ENCODE data around the gene PP2D1. TPM values are rescaled to one million over a fixed set of nuclear protein-coding genes. Genes with fewer than 3 reads are reported as not detected.
A peak's percentile ranks its signal among the peaks of the same experiment; 100 is the strongest.

PP2D1 gene
- total and polyA plus RNA-seq, 9 of the 15 experiments (the other 6 are each of a cell fraction or from before 2014, with no cell fraction given), result 0.07 to 0.10 TPM; not detected in 7

GRCh38 chr3:19946832-19947548, 65.1 kb downstream of the PP2D1 start, which contains the start of gene RAB5A (continued):
- TF ChIP-seq GTF3C2 (IDR thresholded peaks at IDR 0.05; ENCODE audit: borderline replicate concordance, extremely low read depth, insufficient read length) (no peak), MLX (CRISPR knock-in tag; conservative IDR thresholded peaks at IDR 0.05) (0 out of 4 replicates have a peak, but pooled peaks of 1 of the 2 experiments have one; percentile 1), SOX6 (IDR thresholded peaks at IDR 0.05) (peak; percentile 93), MEF2D (tag; conservative IDR thresholded peaks at IDR 0.05; ENCODE audit: low read depth) (0 out of 2 replicates have a peak, but pooled peaks have one; percentile 26), CREB5 (CRISPR knock-in tag; IDR thresholded peaks at IDR 0.05) (no peak), TRIM28 (IDR thresholded peaks at IDR 0.05) (no peak), ZNF23 (CRISPR knock-in tag; IDR thresholded peaks at IDR 0.05) (no peak), RHOXF2B (CRISPR knock-in tag; conservative IDR thresholded peaks at IDR 0.05) (no peak), NFE2L1 (tag; IDR thresholded peaks at IDR 0.05; ENCODE audit: borderline replicate concordance, low read depth) (no peak), ELF2 (CRISPR knock-in tag; IDR thresholded peaks at IDR 0.05) (peak; percentile 66), ZFP30 (CRISPR knock-in tag; IDR thresholded peaks at IDR 0.05; ENCODE audit: borderline replicate concordance) (no peak), RBM39 (optimal IDR thresholded peaks at IDR 0.05; ENCODE audit: low read depth, low read length) (no peak), RBM15 (IDR thresholded peaks at IDR 0.05; ENCODE audit: insufficient read depth, low read length) (no peak), MED1 (CRISPR knock-in tag; IDR thresholded peaks at IDR 0.05; ENCODE audit: borderline replicate concordance) (no peak), NCOA6 (IDR thresholded peaks at IDR 0.05) (peak; percentile 77; the same call in 1 of the 2 replicates), JUND (IDR thresholded peaks at IDR 0.05; ENCODE audit: borderline replicate concordance, low read depth, low read length) (peak; percentile 72), JUND (tag; IDR thresholded peaks at IDR 0.05; ENCODE audit: borderline replicate concordance, low read depth, low read length) (peak; percentile 12; the same call in 1 of the 3 replicates), MXI1 (IDR thresholded peaks at IDR 0.05; ENCODE audit: low read depth, low read length) (peak; percentile 49; the same call in 1 of the 2 replicates), POLR3G (IDR thresholded peaks at IDR 0.05; ENCODE audit: extremely low read depth, insufficient read length, insufficient replicate concordance) (no peak), NFATC3 (IDR thresholded peaks at IDR 0.05) (no peak; the same call in 1 of the 2 replicates), SAFB2 (IDR thresholded peaks at IDR 0.05; ENCODE audit: borderline replicate concordance, low read depth, low read length, severe bottlenecking) (no peak), TGIF2 (CRISPR knock-in tag; IDR thresholded peaks at IDR 0.05) (no peak), ZFX (CRISPR knock-in tag; IDR thresholded peaks at IDR 0.05) (no peak; the same call in 1 of the 2 replicates)

Measured in K562 (cell line).